Nephron progenitor cell (in vitro differentiated cells): ENCODE results near the gene RAPGEF2.
"Not testable (repeated sequence)": the region's sequence is repeated elsewhere in the genome, so short reads cannot be mapped to it uniquely, and the experiment has no call there.

Experiments
- DNase-seq: peaks from one replicate; pipeline ENCODE4 v3.0.0; 2021
- H3K27ac Mint-ChIP-seq: 2 replicates; pipeline ENCODE4 v1.8.0; 2021; ENCODE audit warnings: mild to moderate bottlenecking, moderate library complexity, mixed read lengths
- H3K27me3 Mint-ChIP-seq: 2 replicates; pipeline ENCODE4 v1.8.0; 2021; ENCODE audit warnings: mild to moderate bottlenecking, low read depth, mixed read lengths; ENCODE audit not compliant: poor library complexity
- H3K36me3 Mint-ChIP-seq: 2 replicates; pipeline ENCODE4 v1.8.0; 2021; ENCODE audit warnings: low read depth, mixed read lengths
- H3K4me1 Mint-ChIP-seq: 2 replicates; pipeline ENCODE4 v1.8.0; 2021; ENCODE audit warnings: mixed read lengths
- H3K4me3 Mint-ChIP-seq: 2 replicates; pipeline ENCODE4 v1.8.0; 2021; ENCODE audit warnings: mild to moderate bottlenecking, moderate library complexity, mixed read lengths
- H3K9me3 Mint-ChIP-seq: 2 replicates; pipeline ENCODE4 v1.8.0; 2021; ENCODE audit warnings: mild to moderate bottlenecking, moderate library complexity, mixed read lengths
- CTCF ChIP-seq: fragments of 200-600 bp; sonication (generic); IDR thresholded peaks from 2 replicates; pipeline ENCODE4 v1.5.0; 2021; ENCODE audit warnings: antibody characterized with exemption

The RAPGEF2 gene

DNA sequence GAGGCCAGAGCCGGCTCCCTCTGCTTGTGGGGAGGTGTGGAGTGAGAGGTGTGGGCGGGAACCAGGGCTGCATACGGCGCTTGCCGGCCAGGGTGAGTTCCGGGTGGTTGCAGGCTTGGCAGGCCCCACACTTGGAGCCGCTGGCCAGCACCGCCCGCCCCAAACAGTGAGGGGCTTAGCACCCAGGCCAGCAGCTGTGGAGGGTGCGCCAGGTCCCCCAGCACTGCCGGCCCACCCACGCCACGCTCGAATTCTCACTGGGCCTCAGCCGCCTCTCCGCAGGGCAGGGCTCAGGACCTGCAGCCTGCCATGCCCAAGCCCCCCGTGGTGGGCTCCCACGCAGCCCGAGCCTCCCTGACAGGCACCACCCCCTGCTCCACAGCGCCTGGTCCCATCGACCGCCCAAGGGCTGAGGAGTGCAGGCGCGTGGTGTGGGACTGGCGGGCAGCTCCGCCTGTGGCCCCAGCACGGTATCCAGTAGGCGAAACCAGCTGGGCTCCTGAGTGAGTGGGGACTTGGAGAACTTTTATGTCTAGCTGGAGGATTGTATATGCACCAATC lies 275.3 kb downstream of the RAPGEF2 start:
- Mint-ChIP-seq H3K9me3 (peaks cover 28% of the 10 kb centered on the region), H3K4me3 (no peak overlapping the region), H3K36me3 (peaks cover 9% of the 10 kb centered on the region), H3K27ac (no peak overlapping the region), H3K4me1 (peaks cover 14% of the 10 kb centered on the region), H3K27me3 (no peaks in the 10 kb centered on the region)
- no peak for DNase-seq
- TF ChIP-seq CTCF, result no peak

DNA sequence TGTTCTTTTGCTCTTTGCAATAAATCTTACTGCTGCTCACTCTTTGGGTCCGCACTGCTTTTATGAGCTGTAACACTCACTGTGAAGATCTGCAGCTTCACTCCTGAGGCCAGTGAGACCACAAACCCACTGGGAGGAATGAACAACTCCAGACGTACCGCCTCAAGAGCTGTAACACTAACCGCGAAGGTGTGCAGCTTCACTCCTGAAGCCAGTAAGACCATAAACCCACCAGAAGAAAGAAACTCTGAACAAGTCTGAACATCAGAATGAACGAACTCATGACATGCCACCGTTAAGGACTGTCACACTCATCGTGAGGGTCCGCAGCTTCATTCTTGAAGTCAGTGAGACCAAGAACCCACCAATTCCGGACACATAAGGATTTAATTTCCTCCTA lies 276.2 kb downstream of the RAPGEF2 start:
- H3K4me1 Mint-ChIP-seq, result peaks cover 14% of the 10 kb centered on the region
- peaks cover 28% of the 10 kb centered on the region for H3K9me3 Mint-ChIP-seq
- not testable (repeated sequence) for H3K27me3 Mint-ChIP-seq, DNase-seq, H3K4me3 Mint-ChIP-seq, H3K36me3 Mint-ChIP-seq
- H3K27ac Mint-ChIP-seq, result peak overlapping the region; percentile 47

GRCh38 chr4:159379836-159380235 lies 277.0 kb downstream of the RAPGEF2 start:
- Mint-ChIP-seq H3K4me3 (no peak overlapping the region), H3K9me3 (peaks cover 30% of the 10 kb centered on the region), H3K27me3 (no peaks in the 10 kb centered on the region), H3K27ac (peak overlapping the region; percentile 47), H3K36me3 (peaks cover 9% of the 10 kb centered on the region), H3K4me1 (peaks cover 11% of the 10 kb centered on the region)
- TF ChIP-seq CTCF, result no peak
- no peak for DNase-seq

- no peaks in the 10 kb centered on the region for H3K27me3 Mint-ChIP-seq
- peaks cover 60% of the 10 kb centered on the region for H3K9me3 Mint-ChIP-seq
- H3K27ac Mint-ChIP-seq, result no peak overlapping the region
- H3K4me3 Mint-ChIP-seq, result no peak overlapping the region
- H3K36me3 Mint-ChIP-seq, result peaks cover 24% of the 10 kb centered on the region
- H3K4me1 Mint-ChIP-seq, result no peaks in the 10 kb centered on the region
- no peak for DNase-seq
- TF ChIP-seq CTCF, result no peak
Measured at GRCh38 chr4:159382856-159383561, 280.1 kb downstream of the RAPGEF2 start.

DNA sequence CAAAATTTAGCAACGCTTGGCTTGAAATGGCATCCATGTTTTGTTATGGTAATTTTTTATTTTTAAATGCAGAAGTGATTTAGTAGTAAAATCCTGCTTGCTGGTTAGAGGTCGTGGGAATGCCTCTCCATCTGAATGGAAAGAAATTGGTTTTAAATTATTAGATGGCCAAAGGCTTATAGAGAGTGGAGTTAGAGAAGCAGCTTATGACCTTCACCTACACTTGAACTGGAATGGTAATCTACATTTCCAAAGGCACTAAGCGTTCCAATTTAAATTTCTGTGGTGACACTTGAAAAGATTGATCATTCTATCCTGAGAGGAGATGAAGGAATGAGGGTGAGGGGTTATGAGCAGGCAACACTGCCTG lies 280.7 kb downstream of the RAPGEF2 start:
- DNase-seq, result no peak
- H3K27me3 Mint-ChIP-seq, result no peaks in the 10 kb centered on the region
- H3K36me3 Mint-ChIP-seq, result peaks cover 27% of the 10 kb centered on the region
- H3K4me1 Mint-ChIP-seq, result no peaks in the 10 kb centered on the region
- peaks cover 63% of the 10 kb centered on the region for H3K9me3 Mint-ChIP-seq
- no peak overlapping the region for H3K4me3 Mint-ChIP-seq
- H3K27ac Mint-ChIP-seq, result no peak overlapping the region
- no peak for TF ChIP-seq CTCF

- H3K36me3 Mint-ChIP-seq, result peaks cover 27% of the 10 kb centered on the region
- no peak for TF ChIP-seq CTCF
- no peak overlapping the region for H3K27ac Mint-ChIP-seq
- H3K9me3 Mint-ChIP-seq, result peaks cover 63% of the 10 kb centered on the region
- H3K27me3 Mint-ChIP-seq, result no peaks in the 10 kb centered on the region
- no peaks in the 10 kb centered on the region for H3K4me1 Mint-ChIP-seq
- DNase-seq, result no peak
- H3K4me3 Mint-ChIP-seq, result no peak overlapping the region
Measured at GRCh38 chr4:159384017-159384416, 281.1 kb downstream of the RAPGEF2 start.
